GM19324 (cell line): ENCODE results near the gene FTCD.
"Not testable (repeated sequence)": the region's sequence is repeated elsewhere in the genome, so short reads cannot be mapped to it uniquely, and the experiment has no call there.

Source experiments
- ATAC-seq: cut with Tn5 transposase; IDR thresholded peaks from one replicate; pipeline ENCODE4 v1.9.1; 2021; ENCODE audit warnings: mild to moderate bottlenecking, moderate library complexity; ENCODE audit not compliant: unreplicated experiment, low FRiP score

Gene FTCD, protein sequence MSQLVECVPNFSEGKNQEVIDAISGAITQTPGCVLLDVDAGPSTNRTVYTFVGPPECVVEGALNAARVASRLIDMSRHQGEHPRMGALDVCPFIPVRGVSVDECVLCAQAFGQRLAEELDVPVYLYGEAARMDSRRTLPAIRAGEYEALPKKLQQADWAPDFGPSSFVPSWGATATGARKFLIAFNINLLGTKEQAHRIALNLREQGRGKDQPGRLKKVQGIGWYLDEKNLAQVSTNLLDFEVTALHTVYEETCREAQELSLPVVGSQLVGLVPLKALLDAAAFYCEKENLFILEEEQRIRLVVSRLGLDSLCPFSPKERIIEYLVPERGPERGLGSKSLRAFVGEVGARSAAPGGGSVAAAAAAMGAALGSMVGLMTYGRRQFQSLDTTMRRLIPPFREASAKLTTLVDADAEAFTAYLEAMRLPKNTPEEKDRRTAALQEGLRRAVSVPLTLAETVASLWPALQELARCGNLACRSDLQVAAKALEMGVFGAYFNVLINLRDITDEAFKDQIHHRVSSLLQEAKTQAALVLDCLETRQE

DNA sequence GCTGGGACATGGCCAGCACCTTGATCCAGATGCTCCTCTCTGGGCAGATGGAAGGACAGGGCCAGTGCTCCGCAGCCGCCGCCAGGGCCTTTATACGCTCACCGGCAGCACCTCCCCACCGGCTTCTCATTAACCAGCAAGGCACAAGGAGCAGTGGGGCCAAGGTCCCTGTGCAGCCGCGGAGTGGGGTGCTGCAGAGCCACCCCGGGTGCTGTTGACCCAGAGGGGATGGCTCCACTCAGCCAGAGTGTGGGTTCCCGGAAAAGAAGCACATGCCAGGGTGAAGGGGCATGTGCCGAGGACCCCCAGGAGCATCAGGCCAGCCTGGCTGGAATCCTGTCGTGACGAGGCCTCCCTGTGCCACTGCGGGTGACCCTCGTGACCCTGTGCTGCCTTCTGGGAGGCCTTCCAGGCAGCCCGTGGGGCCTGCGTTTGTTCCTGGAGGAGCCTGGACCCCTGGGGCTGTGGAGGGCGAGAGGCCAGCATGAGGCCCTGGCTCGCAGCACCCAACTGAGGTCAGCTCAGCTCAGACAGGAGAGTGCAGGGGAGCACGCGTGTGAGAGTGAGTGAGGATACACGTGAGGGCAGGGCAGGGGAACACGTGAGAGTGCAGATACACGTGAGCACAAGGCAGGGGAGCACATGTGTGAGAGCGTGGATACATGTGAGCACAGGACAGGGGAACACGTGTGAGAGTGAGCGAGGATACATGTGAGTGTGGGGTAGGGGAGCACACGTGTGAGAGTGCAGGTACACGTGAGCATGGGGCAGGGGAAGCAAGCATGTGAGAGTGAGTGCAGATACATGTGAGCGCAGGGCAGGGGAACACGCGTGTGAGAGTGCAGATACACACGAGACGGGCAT lies at the start of gene FTCD:
FTCD (minus strand) TSS at position 66 of the 864 bp plus-strand sequence; CDS start at position 10, 56 bp downstream.
- no peak for ATAC-seq

DNA sequence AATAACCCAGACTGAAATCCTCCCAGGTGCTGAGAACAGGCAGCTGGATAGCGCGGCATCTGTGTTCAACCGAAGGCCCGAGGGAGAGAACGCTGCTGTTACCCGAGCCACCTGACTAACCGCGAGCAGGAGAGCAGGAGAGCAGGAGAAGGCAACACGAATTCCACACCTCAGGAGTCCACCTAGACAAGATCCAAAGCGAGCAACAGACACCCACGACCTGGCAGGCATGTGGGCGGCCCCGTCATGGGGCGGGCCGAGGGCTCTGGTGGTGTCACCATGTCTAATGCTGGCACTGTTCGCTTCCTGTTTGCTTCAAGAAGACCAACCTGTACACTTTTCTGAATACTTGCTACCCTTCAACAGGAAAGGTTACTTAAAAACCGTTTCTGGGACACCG lies 49.8 kb upstream of the FTCD start:
- no peak for ATAC-seq

DNA sequence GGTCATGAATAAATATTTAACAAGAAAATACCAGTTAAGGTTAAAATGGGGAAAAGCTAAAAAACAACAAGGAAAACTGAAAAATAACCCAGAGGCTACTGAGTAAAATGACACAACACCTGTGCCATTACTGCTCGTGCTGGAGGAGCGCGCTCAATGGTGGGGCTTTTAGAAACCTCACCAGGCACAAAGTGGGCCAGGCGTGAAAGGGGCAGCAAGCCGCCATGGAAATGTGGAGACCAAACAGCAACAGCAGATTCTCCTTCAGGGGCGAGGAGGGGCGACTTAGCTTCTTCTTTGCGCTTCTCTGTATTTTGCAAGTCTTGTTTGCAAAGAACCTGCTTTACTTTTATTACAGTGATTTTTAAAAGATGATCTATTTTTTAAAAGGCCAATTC lies 47.8 kb upstream of the FTCD start:
- ATAC-seq: no peak

DNA sequence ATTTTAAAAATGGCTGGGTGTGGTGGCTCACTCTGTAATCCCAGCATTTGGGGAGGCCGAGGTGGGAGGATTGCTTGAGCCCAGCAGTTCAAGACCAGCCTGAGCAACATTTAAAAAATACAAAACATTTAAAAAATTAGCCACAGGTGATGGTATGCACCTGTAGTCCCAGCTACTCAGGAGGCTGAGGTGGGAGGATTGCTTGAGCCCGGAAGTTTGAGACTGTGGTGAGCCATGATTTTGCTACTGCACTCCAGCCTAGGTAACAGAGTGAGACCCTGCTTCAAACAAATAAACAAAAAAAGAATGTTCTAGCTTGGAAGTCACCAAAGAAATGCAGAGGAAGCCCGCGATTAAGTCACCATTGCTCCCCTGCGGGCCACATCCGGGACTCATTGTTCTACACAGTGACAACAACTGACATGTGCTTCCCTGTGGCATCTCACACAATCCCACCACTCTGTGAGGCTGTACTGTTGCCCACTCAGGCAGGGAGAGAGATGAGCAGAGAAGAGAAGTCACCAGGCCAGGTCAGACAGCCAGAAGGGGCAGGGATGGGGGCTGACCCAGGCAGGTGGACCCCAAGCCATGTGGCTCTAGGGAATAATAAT lies 47.3 kb upstream of the FTCD start:
- no peak for ATAC-seq

DNA sequence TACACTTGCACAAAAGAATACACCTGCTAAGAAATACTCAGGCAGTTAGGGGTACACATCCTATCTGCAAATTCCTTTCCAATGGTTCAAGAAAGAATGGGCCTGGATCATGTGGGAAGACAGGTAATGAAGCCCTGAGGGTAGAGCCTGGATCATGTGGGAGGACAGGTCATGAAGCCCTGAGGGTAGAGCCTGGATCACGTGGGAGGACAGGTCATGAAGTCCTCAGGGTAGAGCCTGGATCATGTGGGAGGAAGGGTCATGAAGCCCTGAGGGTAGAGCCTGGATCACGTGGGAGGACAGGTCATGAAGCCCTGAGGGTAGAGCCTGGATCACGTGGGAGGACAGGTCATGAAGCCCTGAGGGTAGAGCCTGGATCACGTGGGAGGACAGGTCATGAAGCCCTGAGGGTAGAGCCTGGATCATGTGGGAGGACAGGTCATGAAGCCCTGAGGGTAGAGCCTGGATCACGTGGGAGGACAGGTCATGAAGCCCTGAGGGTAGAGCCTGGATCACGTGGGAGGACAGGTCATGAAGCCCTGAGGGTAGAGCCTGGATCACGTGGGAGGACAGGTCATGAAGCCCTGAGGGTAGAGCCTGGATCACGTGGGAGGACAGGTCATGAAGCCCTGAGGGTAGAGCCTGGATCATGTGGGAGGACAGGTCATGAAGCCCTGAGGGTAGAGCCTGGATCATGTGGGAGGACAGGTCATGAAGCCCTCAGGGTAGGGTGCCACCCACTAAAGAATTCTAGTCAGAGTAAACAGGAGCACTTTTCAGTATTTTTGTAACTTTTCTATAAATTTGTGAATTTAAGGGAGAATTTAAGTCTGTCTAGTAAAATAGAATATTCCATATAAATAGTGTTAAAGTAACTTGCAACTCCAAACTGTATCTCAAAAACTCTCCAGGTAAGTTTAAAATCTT lies 45.8 kb upstream of the FTCD start:
- ATAC-seq: not testable (repeated sequence)

DNA sequence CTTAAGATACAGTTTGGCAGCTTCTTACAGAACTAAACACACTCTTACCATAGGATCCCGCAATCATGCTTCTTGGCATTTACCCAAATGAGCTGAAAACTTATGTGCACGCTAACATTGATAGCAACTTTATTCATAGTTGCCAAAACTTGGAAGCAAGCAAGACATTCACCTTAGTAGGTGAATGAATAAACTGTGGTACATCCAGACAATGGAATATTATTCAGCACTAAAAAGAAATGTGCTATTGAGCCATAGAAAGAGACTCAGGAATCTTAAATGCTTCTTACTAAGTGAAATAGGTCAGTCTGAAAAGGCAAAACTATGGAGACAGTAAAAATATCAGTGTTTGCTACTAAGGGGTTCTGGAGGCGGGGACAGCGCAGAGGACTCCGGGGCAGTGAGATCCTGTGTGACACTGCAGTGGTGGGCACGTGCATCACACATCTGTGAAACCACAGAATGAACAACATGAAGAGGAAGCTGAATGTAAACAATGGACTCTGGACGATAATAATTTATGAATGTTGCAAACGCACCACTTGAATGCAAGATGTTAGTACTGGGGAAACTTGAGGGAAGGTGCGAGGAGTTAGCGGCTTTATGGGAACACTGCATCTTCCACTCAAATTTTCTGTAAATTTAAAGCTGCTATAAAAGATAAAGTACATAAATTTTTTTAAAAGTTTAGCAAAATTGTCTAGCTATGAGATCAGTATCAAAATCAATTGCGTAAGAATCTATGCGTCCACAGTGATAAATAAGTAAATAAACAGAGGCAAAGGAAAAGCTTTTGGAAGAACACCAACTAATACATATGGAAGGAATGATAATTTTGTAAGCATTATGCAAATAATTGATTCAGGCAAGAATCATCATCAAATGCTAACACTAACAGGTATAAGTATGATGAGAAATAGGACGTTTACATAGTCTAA lies 44.3 kb upstream of the FTCD start:
- no peak for ATAC-seq

DNA sequence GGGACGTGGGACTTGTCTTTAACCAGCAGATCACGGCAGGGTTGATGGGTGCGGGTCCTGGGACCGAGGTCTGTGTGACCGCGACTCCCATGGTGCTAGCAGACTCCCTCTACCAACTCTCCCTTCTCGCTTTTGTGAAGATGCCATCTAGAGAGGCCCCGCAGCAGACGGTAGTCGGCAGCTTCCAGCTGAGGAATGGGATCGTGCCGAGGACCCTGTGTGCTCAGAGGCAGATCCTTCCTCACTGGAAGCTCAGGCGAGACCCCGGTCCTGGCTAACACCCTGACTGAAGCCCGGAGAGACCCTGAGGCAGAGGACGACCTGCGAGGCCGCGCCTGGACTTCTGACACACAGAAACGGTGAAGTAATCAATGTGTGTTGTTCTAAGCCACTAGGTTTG lies 41.4 kb upstream of the FTCD start:
- no peak for ATAC-seq

DNA sequence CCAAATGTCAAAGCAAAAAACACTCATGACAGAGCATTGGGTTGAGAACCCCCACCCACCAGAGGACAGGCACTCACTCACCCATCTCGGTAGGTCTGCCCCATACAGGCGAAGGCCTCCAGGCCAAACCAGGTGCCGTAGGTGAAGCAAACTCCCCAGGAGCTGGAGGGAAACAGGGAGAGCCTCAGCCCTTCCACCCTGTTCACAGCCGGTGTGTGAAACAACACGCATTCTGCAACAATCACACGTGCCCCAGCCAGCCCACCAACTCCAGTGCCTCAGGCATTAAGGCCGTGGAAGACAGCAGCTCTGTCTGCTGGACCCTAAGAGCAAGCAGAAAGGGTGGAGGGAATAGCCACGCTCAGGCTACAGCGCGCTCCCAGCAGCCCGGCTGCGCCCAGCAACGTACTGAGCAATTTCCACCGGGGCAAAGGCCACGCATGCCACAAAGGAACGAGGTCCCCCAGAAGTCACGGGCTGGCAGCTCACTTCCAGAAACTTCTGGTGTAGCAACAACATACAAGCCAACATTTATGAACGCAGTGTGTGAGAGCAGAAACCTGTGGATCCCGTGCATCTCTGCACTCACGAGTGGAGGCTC lies 40.3 kb upstream of the FTCD start:
- ATAC-seq: no peak

DNA sequence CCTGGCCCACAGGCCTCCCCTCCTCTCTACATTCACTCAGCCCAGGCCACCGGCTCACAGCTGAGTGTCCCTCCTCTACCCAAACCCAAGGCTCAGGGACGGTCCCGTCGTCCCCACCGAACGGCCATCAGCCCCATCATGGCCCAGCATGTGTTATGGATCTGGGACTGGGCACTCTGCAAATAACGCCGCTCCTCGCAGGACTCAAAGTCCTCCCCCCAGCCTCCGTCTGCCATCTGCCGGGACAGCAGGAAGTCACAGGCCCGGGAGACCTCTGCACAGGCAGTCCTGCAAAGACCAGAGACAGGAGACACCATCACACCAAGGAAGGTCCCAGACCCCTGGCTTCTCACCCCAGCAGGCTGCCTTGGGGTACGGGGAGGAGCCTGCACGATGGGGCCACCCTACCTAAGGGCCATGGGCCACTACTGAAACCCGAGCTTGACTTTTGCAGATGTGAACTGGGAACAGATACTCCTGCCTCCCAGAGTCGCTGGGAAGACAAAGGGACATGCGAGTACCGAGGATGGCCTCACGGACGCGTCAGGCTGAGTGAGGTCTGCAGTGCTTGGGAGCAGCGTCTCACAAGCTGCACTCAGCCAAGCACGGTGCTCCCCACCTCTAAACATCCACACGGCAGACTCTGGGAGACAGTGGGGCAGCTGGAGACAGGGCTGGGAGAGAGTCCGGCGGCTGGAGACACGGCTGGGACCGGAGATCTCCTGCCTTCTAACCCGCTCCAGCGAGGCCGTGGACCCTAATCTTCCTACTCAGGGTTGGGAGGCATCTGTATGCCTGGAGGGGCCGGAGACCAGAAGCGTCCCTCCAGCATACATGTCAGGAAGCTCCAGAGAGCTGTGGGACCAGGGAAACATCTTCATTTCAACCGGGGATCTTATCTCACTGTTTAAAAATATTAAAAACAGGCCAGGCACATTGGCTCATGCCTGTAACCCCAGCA lies 39.3 kb upstream of the FTCD start:
- no peak for ATAC-seq

DNA sequence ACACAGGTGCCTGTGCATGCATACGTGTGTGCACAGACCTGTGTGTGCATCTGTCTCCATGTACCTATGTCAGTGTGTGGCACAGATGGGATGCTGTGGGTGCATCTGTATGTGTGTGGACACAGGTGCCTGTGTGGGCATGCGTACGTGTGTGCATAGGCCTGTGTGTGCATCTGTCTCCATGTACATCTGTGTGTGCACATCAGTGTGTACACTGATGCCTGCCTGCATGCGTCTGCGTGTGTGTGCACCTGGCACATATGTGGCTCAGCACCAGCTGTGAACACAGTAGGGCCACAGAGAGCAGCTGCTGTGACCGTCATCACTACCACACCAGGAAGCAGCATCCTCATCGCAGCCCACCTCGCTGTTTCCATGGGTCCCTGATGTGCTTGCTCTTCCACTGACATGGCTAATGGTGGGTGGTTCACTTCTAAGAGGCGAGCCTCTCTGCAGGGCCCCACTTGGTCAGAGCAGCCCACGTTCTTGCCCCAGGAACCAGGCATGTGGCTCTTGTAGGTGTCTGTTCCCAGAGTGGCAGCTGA lies 38.5 kb upstream of the FTCD start:
- no peak for ATAC-seq

DNA sequence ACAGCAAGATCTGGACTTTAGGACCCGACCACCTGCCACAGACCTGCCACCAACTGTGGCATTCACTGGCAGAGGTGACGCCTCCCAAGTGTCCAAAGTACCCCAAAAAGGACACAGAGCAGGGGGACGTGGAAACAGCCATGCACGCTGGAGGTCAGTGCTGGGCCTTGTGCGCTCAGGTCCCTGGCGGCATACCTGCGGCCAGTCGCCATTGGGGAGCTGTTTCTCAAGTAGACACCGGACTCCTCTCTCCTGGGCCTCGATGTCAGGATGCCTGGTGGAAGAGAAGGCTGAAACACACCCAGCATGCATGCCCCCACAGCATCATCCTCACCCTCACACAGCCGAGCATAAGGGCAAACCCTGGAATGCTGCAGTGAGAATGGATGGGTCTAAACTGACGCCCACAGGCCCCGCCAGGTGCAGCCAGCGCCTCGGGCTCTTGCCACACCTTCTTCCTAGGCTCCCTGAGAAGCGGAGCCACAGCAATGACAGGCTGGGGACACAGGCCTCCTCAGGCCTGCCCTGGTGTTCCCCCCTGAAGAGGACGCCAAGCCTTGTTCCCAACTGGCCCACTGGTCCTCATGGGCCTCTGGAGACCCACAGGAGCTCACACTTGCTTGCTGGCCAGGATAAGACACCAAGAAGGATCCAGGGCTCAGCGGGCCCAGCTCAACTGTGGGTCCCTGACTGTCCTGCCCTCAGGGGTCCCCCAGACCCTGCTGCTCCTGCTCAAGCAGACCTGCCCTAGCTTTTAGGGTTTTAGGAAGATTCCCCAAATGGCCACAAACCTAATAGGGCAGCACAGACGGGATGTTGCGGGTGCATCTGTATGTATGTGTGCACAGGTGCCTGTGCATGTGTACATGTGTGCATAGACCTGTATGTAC lies 36.6 kb upstream of the FTCD start:
- ATAC-seq: no peak

DNA sequence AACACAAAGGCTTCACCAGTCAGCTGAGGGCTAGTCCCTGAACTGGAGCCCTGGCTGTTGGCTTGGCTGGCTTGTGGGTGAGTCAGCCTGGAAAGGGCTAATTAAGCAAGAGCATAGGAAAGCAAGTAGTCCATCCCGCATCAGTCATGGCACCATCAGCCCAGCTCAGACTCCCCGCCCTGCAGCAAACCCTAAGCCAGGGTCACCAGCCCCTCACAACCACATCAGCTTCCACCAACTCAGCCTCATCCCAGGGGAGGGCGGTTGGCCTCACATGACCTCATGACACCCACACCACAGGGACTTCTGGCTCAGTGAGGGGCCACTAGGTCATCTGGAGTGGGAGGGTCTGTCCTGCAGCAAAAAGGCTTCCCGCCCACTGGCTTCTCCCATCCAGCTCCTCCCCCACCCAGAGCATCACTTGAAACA lies 35.9 kb upstream of the FTCD start:
- no peak for ATAC-seq

DNA sequence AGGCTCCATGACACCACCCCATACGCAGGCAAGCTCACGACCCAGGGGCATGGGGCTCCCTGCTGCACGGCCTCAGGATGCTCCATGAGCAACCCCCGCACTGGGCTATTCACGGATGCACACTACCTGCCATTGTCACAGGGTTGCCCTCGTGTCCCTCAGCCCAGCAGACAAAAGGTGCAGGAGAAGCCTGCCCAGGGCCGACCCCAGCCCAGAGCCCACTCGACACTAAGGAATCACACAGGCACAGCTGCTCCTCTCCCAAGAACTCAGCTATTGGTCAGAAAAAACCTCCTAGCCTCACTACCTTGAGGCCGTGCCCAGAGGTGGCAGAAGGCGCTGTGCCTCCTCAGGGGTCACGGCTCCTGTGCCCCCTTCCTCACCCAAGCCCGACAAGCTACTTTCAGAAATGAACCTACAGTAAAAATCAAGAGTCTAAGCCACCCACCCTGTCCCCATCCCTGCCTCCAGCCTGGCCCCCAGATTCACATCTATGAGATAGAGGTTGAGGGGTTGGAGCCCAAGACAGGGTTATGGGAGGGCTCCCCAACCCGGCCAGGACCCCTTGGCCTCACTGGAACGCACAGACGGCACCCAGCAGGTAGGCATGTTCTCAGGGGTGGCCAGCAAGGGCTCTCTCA lies 35.2 kb upstream of the FTCD start:
- no peak for ATAC-seq

DNA sequence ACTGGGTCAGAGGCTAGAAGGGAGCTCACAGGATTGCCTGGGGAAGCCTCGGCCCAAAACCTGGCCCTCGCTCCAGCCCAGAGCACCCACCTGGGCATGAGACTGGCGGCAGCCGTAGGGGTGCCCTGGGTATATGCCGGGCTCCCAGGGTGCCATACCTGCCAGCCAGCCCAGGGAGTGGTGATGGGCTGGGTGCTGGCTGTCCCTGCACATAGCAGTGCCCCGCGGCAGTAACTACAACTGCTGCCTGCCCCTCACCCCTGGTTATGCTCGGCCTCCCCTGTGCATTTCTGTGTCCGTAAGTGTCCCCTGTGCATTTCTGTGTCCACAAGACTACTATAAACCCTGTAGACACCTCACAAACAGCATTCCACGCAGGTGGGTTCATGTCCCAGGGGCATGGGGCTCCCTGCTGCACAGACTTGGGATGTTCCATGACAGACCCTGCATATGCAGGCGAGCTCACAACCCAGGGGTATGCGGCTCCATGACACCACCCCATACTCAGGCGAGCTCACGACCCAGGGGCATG lies 34.6 kb upstream of the FTCD start:
- no peak for ATAC-seq

DNA sequence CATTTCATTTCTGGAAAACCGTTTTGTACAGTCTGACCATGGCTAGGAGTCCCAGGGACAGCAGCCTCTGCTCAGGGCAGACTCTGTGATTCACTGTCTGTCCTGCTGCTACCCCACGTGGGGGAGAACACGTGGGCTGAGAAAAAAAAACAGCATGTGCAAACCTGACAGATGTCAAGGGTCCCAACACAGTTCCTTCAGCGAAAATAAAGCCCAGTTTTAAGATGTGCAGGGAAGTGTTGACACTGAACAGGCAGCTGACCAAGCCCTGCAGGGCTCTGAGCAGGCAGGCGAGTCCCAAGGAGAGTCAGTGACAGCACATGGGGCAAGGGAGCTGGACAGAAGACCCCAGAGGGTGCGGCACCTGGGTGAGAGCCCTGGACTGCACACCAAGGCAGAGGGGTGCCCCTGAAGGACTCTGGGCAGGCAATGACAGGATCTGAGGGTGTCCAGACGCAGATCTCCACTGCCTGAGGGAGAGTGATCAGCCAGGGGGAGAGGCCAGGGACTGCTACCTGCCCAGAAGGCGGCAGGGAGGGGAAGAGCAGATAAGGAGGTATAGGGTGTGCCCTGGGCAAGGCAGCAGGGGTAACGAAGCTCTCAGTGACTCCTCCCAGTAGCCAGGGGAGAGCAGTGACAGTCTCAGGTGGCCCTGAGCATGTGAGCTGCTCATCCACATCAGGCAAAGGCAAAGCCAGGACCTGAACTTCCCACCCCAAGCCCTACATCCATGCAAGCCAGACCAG lies 34.0 kb upstream of the FTCD start:
- ATAC-seq: no peak
